KOPT-K1 (cell line): ENCODE results near the gene PLAC8L1.

Experiments
- H3K27ac ChIP-seq: fragments of 200-600 bp; sonication (generic); 2 replicates; pipeline ENCODE4 v1.5.1; 2016; ENCODE audit warnings: antibody characterized with exemption, mild to moderate bottlenecking, low read depth, low read length; ENCODE audit not compliant: poor library complexity, severe bottlenecking
- H3K36me3 ChIP-seq: fragments of 200-600 bp; sonication (generic); 2 replicates; pipeline ENCODE4 v1.5.1; 2017; ENCODE audit warnings: antibody characterized with exemption, mild to moderate bottlenecking, low read length, moderate library complexity; ENCODE audit not compliant: insufficient read depth
- H3K9me3 ChIP-seq: fragments of 200-600 bp; sonication (generic); 2 replicates; pipeline ENCODE4 v1.5.1; 2017; ENCODE audit warnings: antibody characterized with exemption, low read length, mild to moderate bottlenecking; ENCODE audit not compliant: insufficient read depth, poor library complexity, severe bottlenecking

PLAC8L1 gene

GRCh38 chr5:146101646-146102045 lies 3.7 kb downstream of the PLAC8L1 start:
- no peaks in the 10 kb centered on the region for H3K9me3 ChIP-seq
- peaks cover 16% of the 10 kb centered on the region; the same call in 1 of the 2 replicates for H3K36me3 ChIP-seq
- H3K27ac ChIP-seq = no peak overlapping the region

GRCh38 chr5:146098047-146098446 lies 7.3 kb downstream of the PLAC8L1 start:
- Histone ChIP-seq H3K36me3 (no peaks in the 10 kb centered on the region), H3K9me3 (no peaks in the 10 kb centered on the region), H3K27ac (no peak overlapping the region)

GRCh38 chr5:146091881-146092280 lies 13.5 kb downstream of the PLAC8L1 start:
- H3K9me3 ChIP-seq = no peaks in the 10 kb centered on the region
- no peaks in the 10 kb centered on the region for H3K36me3 ChIP-seq
- H3K27ac ChIP-seq = no peak overlapping the region

GRCh38 chr5:146089287-146089686 lies 16.1 kb downstream of the PLAC8L1 start:
- Histone ChIP-seq H3K27ac (no peak overlapping the region), H3K36me3 (no peaks in the 10 kb centered on the region), H3K9me3 (no peaks in the 10 kb centered on the region)

GRCh38 chr5:146088098-146088497 lies 17.3 kb downstream of the PLAC8L1 start:
- H3K36me3 ChIP-seq = no peaks in the 10 kb centered on the region
- no peak overlapping the region for H3K27ac ChIP-seq
- no peaks in the 10 kb centered on the region for H3K9me3 ChIP-seq

- no peak overlapping the region for H3K27ac ChIP-seq
- H3K9me3 ChIP-seq = no peaks in the 10 kb centered on the region
- H3K36me3 ChIP-seq = no peaks in the 10 kb centered on the region
Observed at GRCh38 chr5:146084376-146084775, 21.0 kb downstream of the PLAC8L1 start.

- no peaks in the 10 kb centered on the region for H3K9me3 ChIP-seq
- H3K27ac ChIP-seq = no peak overlapping the region
- H3K36me3 ChIP-seq = no peaks in the 10 kb centered on the region
Observed at GRCh38 chr5:146082798-146083197, 22.6 kb downstream of the PLAC8L1 start.

- Histone ChIP-seq H3K27ac (no peak overlapping the region), H3K9me3 (no peaks in the 10 kb centered on the region), H3K36me3 (no peaks in the 10 kb centered on the region)
Observed at GRCh38 chr5:146081556-146081955, 23.8 kb downstream of the PLAC8L1 start.

GRCh38 chr5:146079695-146080373 lies 25.5 kb downstream of the PLAC8L1 start:
- H3K9me3 ChIP-seq = no peaks in the 10 kb centered on the region
- no peaks in the 10 kb centered on the region for H3K36me3 ChIP-seq
- no peak overlapping the region for H3K27ac ChIP-seq

GRCh38 chr5:146078566-146078965 lies 26.8 kb downstream of the PLAC8L1 start:
- Histone ChIP-seq H3K27ac (no peak overlapping the region), H3K9me3 (no peaks in the 10 kb centered on the region), H3K36me3 (no peaks in the 10 kb centered on the region)

GRCh38 chr5:146076455-146076854 lies 28.9 kb downstream of the PLAC8L1 start:
- Histone ChIP-seq H3K9me3 (no peaks in the 10 kb centered on the region), H3K27ac (no peak overlapping the region), H3K36me3 (no peaks in the 10 kb centered on the region)

- Histone ChIP-seq H3K27ac (no peak overlapping the region), H3K36me3 (no peaks in the 10 kb centered on the region), H3K9me3 (no peaks in the 10 kb centered on the region)
Observed at GRCh38 chr5:146076028-146076427, 29.3 kb downstream of the PLAC8L1 start.

- Histone ChIP-seq H3K9me3 (no peaks in the 10 kb centered on the region), H3K36me3 (no peaks in the 10 kb centered on the region), H3K27ac (no peak overlapping the region)
Observed at GRCh38 chr5:146073239-146073900, 32.0 kb downstream of the PLAC8L1 start.

- Histone ChIP-seq H3K27ac (no peak overlapping the region), H3K9me3 (no peaks in the 10 kb centered on the region)
Observed at GRCh38 chr5:146072595-146072994, 32.8 kb downstream of the PLAC8L1 start.

GRCh38 chr5:146071171-146071570 lies 34.2 kb downstream of the PLAC8L1 start:
- Histone ChIP-seq H3K36me3 (no peaks in the 10 kb centered on the region), H3K27ac (no peak overlapping the region), H3K9me3 (no peaks in the 10 kb centered on the region)

More at GRCh38 chr5:146072595-146072994, 32.8 kb downstream of the PLAC8L1 start:
- no peaks in the 10 kb centered on the region for H3K36me3 ChIP-seq

GRCh38 chr5:146070746-146071145 lies 34.6 kb downstream of the PLAC8L1 start:
- no peaks in the 10 kb centered on the region for H3K36me3 ChIP-seq
- no peaks in the 10 kb centered on the region for H3K9me3 ChIP-seq

More at GRCh38 chr5:146070746-146071145, 34.6 kb downstream of the PLAC8L1 start:
- H3K27ac ChIP-seq = no peak overlapping the region
